HT1080 (cell line): ENCODE data around the gene ESRP2. TPM values are rescaled to one million over a fixed set of nuclear protein-coding genes. Genes with fewer than 3 reads are reported as not detected.

Experiments used
- small RNA-seq: library from RNA; depleted of rRNA; stranded (forward); fragments of <200 nt; gene quantifications from one replicate; pipeline ENCODE3, GENCODE V24; 2014
- total RNA-seq: library from RNA; depleted of rRNA; stranded (reverse); fragments of >200 nt; shearing (Covaris generic); gene quantifications from 2 replicates; pipeline ENCODE4 v1.2.3, GENCODE V29; 2014; rRNA removed

Gene ESRP2
- total RNA-seq, 1 experiment from 2014 or later: 0.29 TPM

Small RNA genes lying within 50 kb of the gene (small RNA-seq; reads per million reads assigned to genes)
- gene RF00554 (not detected), gene RNU6-1262P (not detected)

Other genes with a start within 250 kb of the ESRP2 start
- not detected in 2 replicates for gene DPEP2, start 236.6 kb downstream of the ESRP2 start, total RNA-seq
- not detected in 2 replicates for gene DPEP2NB, start 220.2 kb downstream of the ESRP2 start, total RNA-seq
- gene DDX28, start 212.9 kb downstream of the ESRP2 start, total RNA-seq: 18.9 and 22.5 TPM in 2 replicates
- 15.4 and 18.2 TPM in 2 replicates for gene DUS2, start 212.8 kb downstream of the ESRP2 start, total RNA-seq
- 14.9 and 15.4 TPM in 2 replicates for gene NFATC3, start 150.8 kb downstream of the ESRP2 start, total RNA-seq
- 21.6 and 24.1 TPM in 2 replicates for gene PLA2G15, start 9.2 kb upstream of the ESRP2 start, total RNA-seq
- 14.8 and 26.6 TPM in 2 replicates for gene SLC7A6, start 28.4 kb upstream of the ESRP2 start, total RNA-seq
- gene SLC7A6OS, start 74.8 kb upstream of the ESRP2 start, total RNA-seq: 12.5 and 15.3 TPM in 2 replicates
- gene PRMT7, start 74.9 kb upstream of the ESRP2 start, total RNA-seq: 40.4 and 41.5 TPM in 2 replicates
- 0.31 TPM in 1 of 2 replicates, not detected in the other for gene SMPD3, start 212.4 kb upstream of the ESRP2 start, total RNA-seq